KMS-11 (cell line): ENCODE data around the gene RTN4RL1.

Experiments
- H2AFZ ChIP-seq: fragments of 200-600 bp; sonication (generic); 2 replicates; pipeline ENCODE4 v1.6.1; 2016; ENCODE audit warnings: antibody characterized with exemption, mixed run types, low read depth
- H3K27ac ChIP-seq: fragments of 200-600 bp; sonication (generic); 2 replicates; pipeline ENCODE4 v1.6.1; 2016; ENCODE audit warnings: mild to moderate bottlenecking, mixed run types
- H3K27me3 ChIP-seq: fragments of 200-600 bp; sonication (generic); 2 replicates; pipeline ENCODE4 v1.6.1; 2017; ENCODE audit warnings: mild to moderate bottlenecking, low read depth, mixed run types, moderate library complexity; ENCODE audit not compliant: insufficient read depth
- H3K36me3 ChIP-seq: fragments of 200-600 bp; sonication (generic); 2 replicates; pipeline ENCODE4 v1.6.1; 2017; ENCODE audit warnings: mild to moderate bottlenecking, mixed run types; ENCODE audit not compliant: insufficient read depth
- H3K4me1 ChIP-seq: fragments of 200-600 bp; sonication (generic); 2 replicates; pipeline ENCODE4 v1.6.1; 2016; ENCODE audit warnings: mild to moderate bottlenecking, low read depth, mixed run types; ENCODE audit not compliant: poor library complexity, severe bottlenecking
- H3K4me2 ChIP-seq: fragments of 200-600 bp; sonication (generic); 2 replicates; pipeline ENCODE4 v1.7.0; 2016; ENCODE audit warnings: mild to moderate bottlenecking, mixed run types
- H3K4me3 ChIP-seq: fragments of 200-600 bp; sonication (generic); IDR thresholded peaks from 2 replicates; pipeline ENCODE4 v1.6.1; 2017; ENCODE audit warnings: low read depth, low read length, mixed read lengths; ENCODE audit not compliant: insufficient read depth
- H3K79me2 ChIP-seq: fragments of 200-600 bp; sonication (generic); 2 replicates; pipeline ENCODE4 v1.6.1; 2016; ENCODE audit warnings: low read depth, mixed run types; ENCODE audit not compliant: insufficient read depth
- H3K9ac ChIP-seq: fragments of 200-600 bp; sonication (generic); 2 replicates; pipeline ENCODE4 v1.6.1; 2016; ENCODE audit warnings: mild to moderate bottlenecking, mixed run types
- H4K20me1 ChIP-seq: fragments of 200-600 bp; sonication (generic); 2 replicates; pipeline ENCODE4 v1.6.1; 2016; ENCODE audit warnings: mild to moderate bottlenecking, mixed run types; ENCODE audit not compliant: insufficient read depth
- TF ChIP-seq, protein P1 (sequence below): fragments of 200-600 bp; sonication (generic); conservative IDR thresholded peaks from 2 replicates; pipeline ENCODE4 v1.6.1; 2017; ENCODE audit warnings: low read depth, mild to moderate bottlenecking, antibody characterized with exemption, low read length, moderate library complexity, mixed read lengths

RTN4RL1 gene

DNA sequence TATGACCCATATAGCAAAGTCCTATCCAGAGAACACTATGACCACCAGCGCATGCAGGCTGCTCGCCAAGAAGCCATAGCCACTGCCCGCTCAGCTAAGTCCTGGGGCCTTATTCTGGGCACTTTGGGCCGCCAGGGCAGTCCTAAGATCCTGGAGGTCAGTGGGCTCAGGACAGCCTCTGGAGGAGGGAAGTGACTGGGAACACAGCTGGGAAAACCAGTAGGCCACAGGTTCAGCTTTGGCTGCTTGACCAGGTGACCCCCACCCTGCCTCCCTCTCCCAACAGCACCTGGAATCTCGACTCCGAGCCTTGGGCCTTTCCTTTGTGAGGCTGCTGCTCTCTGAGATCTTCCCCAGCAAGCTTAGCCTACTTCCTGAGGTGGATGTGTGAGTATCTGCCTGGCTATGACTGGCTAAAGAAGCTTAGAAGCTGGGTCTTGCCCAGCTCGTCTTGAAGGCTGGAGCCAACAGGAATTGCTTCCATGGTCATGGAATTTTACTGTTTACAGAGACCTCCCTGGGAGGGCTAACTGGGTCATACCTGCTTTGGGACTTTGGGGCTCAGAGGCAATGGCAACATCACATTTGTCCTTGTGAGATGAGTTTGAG, 15.2 kb upstream of the RTN4RL1 start:
- H3K4me3 ChIP-seq, result no peak overlapping the region
- H3K9ac ChIP-seq, result no peak overlapping the region
- H3K4me2 ChIP-seq, result no peak overlapping the region
- peaks cover 12% of the 10 kb centered on the region for H3K4me1 ChIP-seq
- TF ChIP-seq, protein P1, sequence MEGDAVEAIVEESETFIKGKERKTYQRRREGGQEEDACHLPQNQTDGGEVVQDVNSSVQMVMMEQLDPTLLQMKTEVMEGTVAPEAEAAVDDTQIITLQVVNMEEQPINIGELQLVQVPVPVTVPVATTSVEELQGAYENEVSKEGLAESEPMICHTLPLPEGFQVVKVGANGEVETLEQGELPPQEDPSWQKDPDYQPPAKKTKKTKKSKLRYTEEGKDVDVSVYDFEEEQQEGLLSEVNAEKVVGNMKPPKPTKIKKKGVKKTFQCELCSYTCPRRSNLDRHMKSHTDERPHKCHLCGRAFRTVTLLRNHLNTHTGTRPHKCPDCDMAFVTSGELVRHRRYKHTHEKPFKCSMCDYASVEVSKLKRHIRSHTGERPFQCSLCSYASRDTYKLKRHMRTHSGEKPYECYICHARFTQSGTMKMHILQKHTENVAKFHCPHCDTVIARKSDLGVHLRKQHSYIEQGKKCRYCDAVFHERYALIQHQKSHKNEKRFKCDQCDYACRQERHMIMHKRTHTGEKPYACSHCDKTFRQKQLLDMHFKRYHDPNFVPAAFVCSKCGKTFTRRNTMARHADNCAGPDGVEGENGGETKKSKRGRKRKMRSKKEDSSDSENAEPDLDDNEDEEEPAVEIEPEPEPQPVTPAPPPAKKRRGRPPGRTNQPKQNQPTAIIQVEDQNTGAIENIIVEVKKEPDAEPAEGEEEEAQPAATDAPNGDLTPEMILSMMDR, result no peak
- no peak overlapping the region for H3K27ac ChIP-seq
- H3K27me3 ChIP-seq, result no peaks in the 10 kb centered on the region
- H3K36me3 ChIP-seq, result no peaks in the 10 kb centered on the region
- H2AFZ ChIP-seq, result no peak overlapping the region
- no peaks in the 10 kb centered on the region for H4K20me1 ChIP-seq
- H3K79me2 ChIP-seq, result no peaks in the 10 kb centered on the region

DNA sequence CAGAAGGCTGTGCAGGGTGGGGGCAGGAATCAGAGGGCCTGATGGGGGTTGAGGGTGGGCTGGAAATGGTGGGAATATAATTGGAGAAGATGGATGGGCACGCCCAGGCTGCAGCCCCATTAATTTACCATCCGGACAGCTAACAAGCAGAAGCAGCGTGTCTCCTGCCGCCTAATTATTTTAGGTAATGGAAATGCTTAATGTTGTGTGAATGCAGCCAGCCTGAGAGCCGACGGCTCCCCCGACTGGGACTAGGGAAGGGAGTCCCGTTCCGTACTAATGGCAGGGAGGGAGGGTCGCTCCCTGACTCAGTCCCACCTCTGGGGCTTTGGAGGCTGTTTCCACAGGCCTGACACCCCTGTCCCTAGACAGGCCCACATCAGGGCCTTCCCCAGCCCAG, 12.0 kb upstream of the RTN4RL1 start:
- Histone ChIP-seq H3K4me3 (no peak overlapping the region), H3K4me2 (no peak overlapping the region), H3K36me3 (no peaks in the 10 kb centered on the region), H2AFZ (no peak overlapping the region), H3K27me3 (no peaks in the 10 kb centered on the region), H3K4me1 (peaks cover 5% of the 10 kb centered on the region), H4K20me1 (no peaks in the 10 kb centered on the region), H3K27ac (no peak overlapping the region), H3K9ac (no peak overlapping the region), H3K79me2 (no peaks in the 10 kb centered on the region)
- TF ChIP-seq, protein P1, result no peak

DNA sequence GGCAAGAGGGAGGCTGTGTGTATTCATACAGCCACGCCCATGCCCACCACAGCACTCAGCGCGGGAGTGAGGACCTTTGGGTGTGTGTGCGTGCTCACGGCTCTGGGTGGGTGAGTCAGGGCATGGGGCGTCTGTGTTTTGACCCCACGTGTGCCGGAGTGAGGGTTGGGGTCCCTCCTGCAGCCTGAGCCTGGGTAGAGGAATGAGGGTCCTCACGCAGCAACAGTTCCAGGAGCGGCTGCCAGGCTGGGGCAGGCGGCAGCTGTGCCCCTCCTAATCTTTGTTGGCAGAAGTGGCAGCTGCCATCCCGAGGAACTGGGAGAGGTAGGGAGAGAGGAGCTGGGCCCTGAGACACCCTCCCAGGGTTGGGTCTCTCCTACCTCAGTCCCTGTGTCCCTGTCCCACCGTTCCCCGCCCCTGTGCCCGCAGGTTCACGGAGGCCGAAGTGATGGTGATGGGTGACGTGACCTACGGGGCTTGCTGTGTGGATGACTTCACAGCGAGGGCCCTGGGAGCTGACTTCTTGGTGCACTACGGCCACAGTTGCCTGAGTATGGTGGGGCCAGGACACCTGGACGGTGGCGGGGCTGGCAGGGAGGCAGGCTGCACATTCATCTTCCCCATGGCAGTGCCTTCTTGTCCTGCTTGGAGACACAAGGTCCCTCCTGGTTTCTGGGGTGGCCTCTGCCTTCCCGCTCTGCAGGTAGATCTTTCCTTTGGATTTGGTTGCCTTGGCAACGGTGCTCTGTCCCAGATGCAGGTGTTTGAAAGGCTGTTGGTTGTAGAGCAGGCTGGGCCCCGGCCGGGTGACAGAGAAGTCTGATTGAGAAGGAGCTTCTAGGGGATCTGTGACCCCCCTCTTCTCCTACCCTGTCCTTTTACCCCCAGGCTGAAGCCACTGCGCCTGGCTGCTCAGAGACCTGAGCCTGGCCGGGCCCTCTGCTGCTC, 10.7 kb upstream of the RTN4RL1 start:
- no peaks in the 10 kb centered on the region for H4K20me1 ChIP-seq
- H3K79me2 ChIP-seq, result no peaks in the 10 kb centered on the region; the same call in 1 of the 2 replicates
- no peaks in the 10 kb centered on the region for H3K4me1 ChIP-seq
- H3K9ac ChIP-seq, result no peak overlapping the region
- H2AFZ ChIP-seq, result no peak overlapping the region
- no peak overlapping the region for H3K27ac ChIP-seq
- TF ChIP-seq, protein P1, result no peak
- H3K36me3 ChIP-seq, result no peaks in the 10 kb centered on the region
- H3K4me2 ChIP-seq, result no peak overlapping the region
- H3K27me3 ChIP-seq, result no peaks in the 10 kb centered on the region
- H3K4me3 ChIP-seq, result no peak overlapping the region

DNA sequence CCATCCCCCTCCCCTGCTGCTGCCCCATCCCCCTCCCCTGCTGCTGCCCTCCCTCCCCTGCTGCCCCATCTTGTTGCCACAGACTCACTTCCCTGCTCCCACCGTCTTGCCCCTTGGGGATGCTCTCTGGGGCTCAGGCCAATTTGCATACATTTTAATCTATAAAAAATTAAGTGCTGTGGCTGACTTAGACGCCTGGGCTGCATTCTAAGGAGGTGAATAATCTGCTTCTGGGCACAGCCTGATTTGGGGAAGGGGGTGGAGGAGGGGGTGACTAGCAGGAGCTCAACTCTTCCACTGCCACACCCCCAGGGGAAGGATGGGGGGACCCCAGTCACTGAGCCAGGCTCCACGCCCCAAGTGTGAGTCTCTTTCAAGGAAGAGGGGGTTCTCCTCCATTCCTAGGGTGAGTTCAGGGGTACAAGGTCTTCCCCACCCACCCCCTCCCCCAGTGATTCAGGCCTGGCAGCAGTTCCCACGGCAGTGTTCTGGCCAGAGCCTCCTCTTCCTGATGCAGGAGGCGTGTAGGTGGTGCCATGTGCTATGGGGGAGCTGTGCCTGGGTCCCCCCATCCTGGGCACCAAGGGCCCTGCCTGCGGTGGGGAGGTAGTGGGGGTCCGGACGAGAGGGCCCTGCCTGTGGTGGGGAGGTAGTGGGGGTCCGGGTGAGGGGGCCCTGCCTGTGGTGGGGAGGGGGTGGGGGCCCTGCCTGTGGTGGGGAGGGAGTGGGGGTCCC, 9.8 kb upstream of the RTN4RL1 start:
- Histone ChIP-seq H2AFZ (no peak overlapping the region), H3K27ac (no peak overlapping the region), H3K4me3 (no peak overlapping the region)

More for the DNA sequence above, 9.8 kb upstream of the RTN4RL1 start:
- Histone ChIP-seq H3K9ac (no peak overlapping the region), H3K4me2 (no peak overlapping the region), H3K4me1 (no peaks in the 10 kb centered on the region), H4K20me1 (no peaks in the 10 kb centered on the region), H3K36me3 (no peaks in the 10 kb centered on the region), H3K79me2 (no peaks in the 10 kb centered on the region; the same call in 1 of the 2 replicates), H3K27me3 (no peaks in the 10 kb centered on the region)
- TF ChIP-seq, protein P1, result no peak
